PC-3 (cell line): Measurements from ENCODE around the gene RALGAPA1. TPM values are rescaled to one million over a fixed set of nuclear protein-coding genes. Genes with fewer than 3 reads are reported as not detected.

Experiments
- ATAC-seq: fragments of 200-7000 bp; cut with Tn5 transposase; 2 replicates; pipeline ENCODE4 v1.9.1; 2020; ENCODE audit warnings: mild to moderate bottlenecking, moderate library complexity
- BruUV-seq: library from RNA; stranded (reverse); fragments of 400-500 nt; replicated peaks from 2 replicates; lab custom pipeline; 2021; lab: Mats Ljungman, UMichigan
- CTCF ChIA-PET: fragments of 300-600 bp; sonication (Branson Sonifier 250); formaldehyde crosslinking; loops from one replicate; lab custom pipeline; 2022; ENCODE audit warnings: antibody characterized with exemption; lab: Charles Lee
- POLR2A ChIA-PET: fragments of 300-600 bp; sonication (Branson Sonifier 250); formaldehyde crosslinking; loops from one replicate; lab custom pipeline; 2022; ENCODE audit warnings: antibody characterized with exemption; ENCODE audit not compliant: unreplicated experiment; lab: Charles Lee
- DNase-seq: peaks from one replicate; pipeline ENCODE4 v3.0.0-alpha.2; 2015
- H2AFZ ChIP-seq: fragments of 300-600 bp; sonication (generic); 2 replicates; pipeline ENCODE4 v1.6.0; 2016; ENCODE audit warnings: antibody characterized with exemption, low read length
- H3F3A ChIP-seq: fragments of 300-600 bp; sonication (generic); one replicate; pipeline ENCODE4 v1.6.0; 2017; ENCODE audit warnings: antibody characterized with exemption, low read length, control low read depth, mild to moderate bottlenecking; ENCODE audit not compliant: unreplicated experiment
- H3K27ac ChIP-seq: fragments of 300-600 bp; sonication (generic); 2 replicates; pipeline ENCODE4 v1.5.1; 2016; ENCODE audit warnings: mild to moderate bottlenecking, low read length
- H3K27me3 ChIP-seq: fragments of 300-600 bp; sonication (generic); 2 replicates; pipeline ENCODE4 v1.6.1; 2016; ENCODE audit warnings: low read length, mixed read lengths
- H3K36me3 ChIP-seq: fragments of 300-600 bp; sonication (generic); 2 replicates; pipeline ENCODE4 v1.6.1; 2016; ENCODE audit warnings: low read depth, mixed run types, low read length, mixed read lengths
- H3K4me1 ChIP-seq: fragments of 300-600 bp; sonication (generic); 2 replicates; pipeline ENCODE4 v1.5.1; 2016; ENCODE audit warnings: low read length; ENCODE audit not compliant: insufficient read depth
- H3K4me2 ChIP-seq: fragments of 300-600 bp; sonication (generic); 2 replicates; pipeline ENCODE4 v1.6.0; 2016; ENCODE audit warnings: low read length
- H3K4me3 ChIP-seq: fragments of 300-600 bp; sonication (generic); 2 replicates; pipeline ENCODE4 v1.5.1; 2016; ENCODE audit warnings: mild to moderate bottlenecking, low read length, mixed read lengths
- H3K79me2 ChIP-seq: fragments of 300-600 bp; sonication (generic); 2 replicates; pipeline ENCODE4 v1.6.1; 2017; ENCODE audit warnings: low read length, mixed read lengths
- H3K9ac ChIP-seq: fragments of 300-600 bp; sonication (generic); 2 replicates; pipeline ENCODE4 v1.6.0; 2016; ENCODE audit warnings: mild to moderate bottlenecking, low read length
- H3K9me2 ChIP-seq: fragments of 300-600 bp; sonication (generic); replicated peaks from 2 replicates; pipeline ENCODE4 v1.6.1; 2016; ENCODE audit warnings: mixed run types, low read length, mixed read lengths
- H3K9me3 ChIP-seq: fragments of 300-600 bp; sonication (generic); 2 replicates; pipeline ENCODE4 v1.6.1; 2016; ENCODE audit warnings: low read length, mixed read lengths
- H4K20me1 ChIP-seq: fragments of 300-600 bp; sonication (generic); 2 replicates; pipeline ENCODE4 v1.6.1; 2016; ENCODE audit warnings: low read length, mixed read lengths
- CTCF ChIP-seq: fragments of 300-600 bp; sonication (generic); conservative IDR thresholded peaks from 2 replicates; pipeline ENCODE4 v1.5.1; 2017; ENCODE audit warnings: antibody characterized with exemption, low read depth, mild to moderate bottlenecking, low read length
- EZH2 ChIP-seq: fragments of 300-600 bp; sonication (generic); IDR thresholded peaks from one replicate; pipeline ENCODE4 v1.6.1; 2017; ENCODE audit warnings: antibody characterized with exemption, mild to moderate bottlenecking, low read length; ENCODE audit not compliant: unreplicated experiment
- EZH2phosphoT487 ChIP-seq: fragments of 300-600 bp; sonication (generic); IDR thresholded peaks from 2 replicates; pipeline ENCODE4 v1.6.1; 2018; ENCODE audit warnings: mild to moderate bottlenecking, antibody characterized with exemption, low read length, borderline replicate concordance
- intact Hi-C: fragments of 100-400 bp; cut with micrococcal nuclease; formaldehyde crosslinking; loops from 2 replicates; pipeline ENCODE4 v1.9.0; 2023
- total RNA-seq: library from RNA; depleted of rRNA; stranded (reverse); fragments of >200 nt; gene quantifications from 2 replicates; pipeline ENCODE4 v1.2.3, GENCODE V29; 2014

Gene RALGAPA1
- total RNA-seq, 1 experiment from 2014 or later: 20.3 TPM

- ATAC-seq: no peak
- no peak overlapping the region for H2AFZ ChIP-seq
- POLR2A ChIA-PET: no interaction called here
Observed at GRCh38 chr14:35701531-35701930, 107.6 kb downstream of the RALGAPA1 start.

GRCh38 chr14:35699791-35700444 is 109.2 kb downstream of the RALGAPA1 start:
- Histone ChIP-seq H3K27me3 (no peaks in the 10 kb centered on the region), H4K20me1 (no peaks in the 10 kb centered on the region), H3K9me3 (no peaks in the 10 kb centered on the region), H3K4me1 (no peaks in the 10 kb centered on the region), H3F3A (no peaks in the 10 kb centered on the region), H3K9ac (no peak overlapping the region), H3K79me2 (no peaks in the 10 kb centered on the region), H3K36me3 (no peaks in the 10 kb centered on the region), H3K4me3 (no peak overlapping the region), H3K27ac (no peak overlapping the region), H3K4me2 (no peak overlapping the region), H3K9me2 (no peaks in the 10 kb centered on the region), H2AFZ (no peak overlapping the region)
- no peak for ATAC-seq
- no peak for TF ChIP-seq EZH2
- no peak for TF ChIP-seq EZH2phosphoT487
- TF ChIP-seq CTCF: no peak
- DNase-seq: no peak
- POLR2A ChIA-PET: no interaction called here
- intact Hi-C loops: no loop called here
- CTCF ChIA-PET: no interaction called here
- no TSS peak for BruUV-seq

More at GRCh38 chr14:35701531-35701930, 107.6 kb downstream of the RALGAPA1 start:
- TF ChIP-seq EZH2: no peak
- no peak for TF ChIP-seq CTCF
- TF ChIP-seq EZH2phosphoT487: no peak
- Histone ChIP-seq H3F3A (no peaks in the 10 kb centered on the region), H3K79me2 (no peaks in the 10 kb centered on the region), H3K9ac (no peak overlapping the region), H3K36me3 (0 out of 2 replicates have a peak, but pooled peaks cover 3% of the 10 kb centered on the region), H3K27ac (no peak overlapping the region), H3K4me3 (no peak overlapping the region), H3K27me3 (no peaks in the 10 kb centered on the region), H3K9me2 (no peaks in the 10 kb centered on the region), H3K4me2 (no peak overlapping the region), H3K4me1 (no peaks in the 10 kb centered on the region), H4K20me1 (no peaks in the 10 kb centered on the region), H3K9me3 (no peaks in the 10 kb centered on the region)
- BruUV-seq: no TSS peak
- no peak for DNase-seq
- intact Hi-C loops: no loop called here
- CTCF ChIA-PET: no interaction called here

GRCh38 chr14:35696575-35696974 is 112.5 kb downstream of the RALGAPA1 start:
- no TSS peak for BruUV-seq
- Histone ChIP-seq H3K9me2 (no peaks in the 10 kb centered on the region), H3K27ac (no peak overlapping the region), H3K4me1 (no peaks in the 10 kb centered on the region), H3F3A (no peaks in the 10 kb centered on the region), H3K9ac (no peak overlapping the region), H3K27me3 (no peaks in the 10 kb centered on the region), H4K20me1 (no peaks in the 10 kb centered on the region), H3K4me3 (no peak overlapping the region), H3K9me3 (no peaks in the 10 kb centered on the region), H3K36me3 (no peaks in the 10 kb centered on the region), H3K4me2 (no peak overlapping the region), H2AFZ (no peak overlapping the region), H3K79me2 (no peaks in the 10 kb centered on the region)
- DNase-seq (no peak), ATAC-seq (no peak)
- intact Hi-C loops: no loop called here
- ChIA-PET CTCF (no interaction called here), POLR2A (no interaction called here)
- TF ChIP-seq EZH2phosphoT487: no peak
- no peak for TF ChIP-seq EZH2
